Lower lobe of right lung (tissue), 2 donors: ENCODE measurements around the gene CMTM7. TPM values are rescaled to one million over a fixed set of nuclear protein-coding genes. Genes with fewer than 3 reads are reported as not detected.

Source experiments
- ATAC-seq, 2 donors: fragments of 200-7000 bp; cut with Tn5 transposase; one replicate each; pipeline ENCODE4 v1.9.1; 2020 to 2022; ENCODE audit warnings: mild to moderate bottlenecking in 2 of 2, moderate library complexity in 2 of 2
- DNase-seq: peaks from one replicate; pipeline ENCODE4 v3.0.0-alpha.2; 2020
- H3K27ac ChIP-seq: fragments of 200-600 bp; one replicate; pipeline ENCODE4 v1.8.0; 2022
- H3K27me3 ChIP-seq: fragments of 200-600 bp; one replicate; pipeline ENCODE4 v1.8.0; 2022; ENCODE audit warnings: low read depth
- H3K36me3 ChIP-seq: fragments of 200-600 bp; one replicate; pipeline ENCODE4 v1.8.0; 2022; ENCODE audit warnings: mild to moderate bottlenecking
- H3K4me1 ChIP-seq: fragments of 200-600 bp; one replicate; pipeline ENCODE4 v1.8.0; 2022
- H3K4me3 ChIP-seq: fragments of 200-600 bp; one replicate; pipeline ENCODE4 v1.8.0; 2022; ENCODE audit warnings: mild to moderate bottlenecking
- H3K9me3 ChIP-seq: fragments of 200-600 bp; one replicate; pipeline ENCODE4 v1.8.0; 2022
- intact Hi-C: fragments of 100-400 bp; cut with DNase I; formaldehyde crosslinking; loops from one replicate; pipeline ENCODE4 v1.11.0; 2022
- total RNA-seq: library from RNA; stranded (reverse); fragmentation: NEBNext Ultra II Directional; extraction: Animal tissue kit (Norgen Biotek cat#: 25700); gene quantifications from one replicate; pipeline ENCODE4 v1.2.1, GENCODE V29; 2021
- TF ChIP-seq, protein P1 (sequence below): fragments of 200-600 bp; IDR thresholded peaks from one replicate; pipeline ENCODE4 v1.8.0; 2022; ENCODE audit warnings: antibody characterized with exemption, mild to moderate bottlenecking
- donor health status: DM: no; HTN: yes; CAD: no; lungs with severe emphysema.

CMTM7 gene
- total RNA-seq, 1 donor from 2014 or later: 49.9 TPM

DNA sequence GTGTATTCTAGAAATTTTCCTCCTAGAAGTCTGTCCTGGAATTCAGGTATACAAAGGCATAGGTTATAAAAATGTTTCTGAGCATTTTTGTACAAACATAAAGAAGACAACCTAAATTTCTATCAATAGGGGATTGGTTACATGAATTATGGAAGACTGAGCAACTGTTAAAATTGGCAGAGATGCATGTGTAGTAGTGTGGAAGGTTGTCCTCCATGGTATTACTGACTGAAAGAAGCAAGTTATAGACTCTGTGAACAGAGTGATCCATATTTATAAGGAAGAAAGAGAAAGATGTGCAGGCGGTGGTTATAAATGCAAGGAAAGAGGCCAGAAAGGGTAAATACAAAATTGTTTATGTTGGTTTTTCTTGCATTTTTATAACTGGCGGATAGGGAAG lies 38.3 kb upstream of the CMTM7 start:
- DNase-seq: no peak
- intact Hi-C loops: no loop called here
- TF ChIP-seq, protein P1, sequence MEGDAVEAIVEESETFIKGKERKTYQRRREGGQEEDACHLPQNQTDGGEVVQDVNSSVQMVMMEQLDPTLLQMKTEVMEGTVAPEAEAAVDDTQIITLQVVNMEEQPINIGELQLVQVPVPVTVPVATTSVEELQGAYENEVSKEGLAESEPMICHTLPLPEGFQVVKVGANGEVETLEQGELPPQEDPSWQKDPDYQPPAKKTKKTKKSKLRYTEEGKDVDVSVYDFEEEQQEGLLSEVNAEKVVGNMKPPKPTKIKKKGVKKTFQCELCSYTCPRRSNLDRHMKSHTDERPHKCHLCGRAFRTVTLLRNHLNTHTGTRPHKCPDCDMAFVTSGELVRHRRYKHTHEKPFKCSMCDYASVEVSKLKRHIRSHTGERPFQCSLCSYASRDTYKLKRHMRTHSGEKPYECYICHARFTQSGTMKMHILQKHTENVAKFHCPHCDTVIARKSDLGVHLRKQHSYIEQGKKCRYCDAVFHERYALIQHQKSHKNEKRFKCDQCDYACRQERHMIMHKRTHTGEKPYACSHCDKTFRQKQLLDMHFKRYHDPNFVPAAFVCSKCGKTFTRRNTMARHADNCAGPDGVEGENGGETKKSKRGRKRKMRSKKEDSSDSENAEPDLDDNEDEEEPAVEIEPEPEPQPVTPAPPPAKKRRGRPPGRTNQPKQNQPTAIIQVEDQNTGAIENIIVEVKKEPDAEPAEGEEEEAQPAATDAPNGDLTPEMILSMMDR: no peak
- Histone ChIP-seq H3K4me3 (no peak overlapping the region), H3K27ac (no peak overlapping the region), H3K27me3 (no peaks in the 10 kb centered on the region), H3K9me3 (no peaks in the 10 kb centered on the region), H3K4me1 (peaks cover 8% of the 10 kb centered on the region), H3K36me3 (no peaks in the 10 kb centered on the region)
- ATAC-seq: no peak

DNA sequence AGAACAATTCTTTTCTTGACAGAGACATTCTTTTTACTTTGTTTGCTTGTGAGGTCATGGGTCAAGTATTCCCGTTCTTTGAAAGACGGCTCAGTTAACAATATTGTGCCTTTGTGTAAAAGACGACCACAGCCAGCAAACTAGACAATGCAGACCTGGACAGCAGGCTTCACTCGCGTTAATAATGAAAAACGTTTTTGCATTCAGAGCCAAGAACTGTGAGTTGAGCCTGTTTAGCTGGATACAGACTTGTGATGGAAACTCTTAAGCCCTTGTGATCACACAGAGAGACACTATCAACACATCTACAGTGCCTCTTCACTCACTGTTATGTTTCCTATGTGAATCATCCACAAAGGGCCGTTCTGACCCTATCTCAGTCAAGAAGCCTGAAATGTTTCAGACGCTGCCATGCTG lies 37.3 kb upstream of the CMTM7 start:
- no peak overlapping the region for H3K4me3 ChIP-seq

DNA sequence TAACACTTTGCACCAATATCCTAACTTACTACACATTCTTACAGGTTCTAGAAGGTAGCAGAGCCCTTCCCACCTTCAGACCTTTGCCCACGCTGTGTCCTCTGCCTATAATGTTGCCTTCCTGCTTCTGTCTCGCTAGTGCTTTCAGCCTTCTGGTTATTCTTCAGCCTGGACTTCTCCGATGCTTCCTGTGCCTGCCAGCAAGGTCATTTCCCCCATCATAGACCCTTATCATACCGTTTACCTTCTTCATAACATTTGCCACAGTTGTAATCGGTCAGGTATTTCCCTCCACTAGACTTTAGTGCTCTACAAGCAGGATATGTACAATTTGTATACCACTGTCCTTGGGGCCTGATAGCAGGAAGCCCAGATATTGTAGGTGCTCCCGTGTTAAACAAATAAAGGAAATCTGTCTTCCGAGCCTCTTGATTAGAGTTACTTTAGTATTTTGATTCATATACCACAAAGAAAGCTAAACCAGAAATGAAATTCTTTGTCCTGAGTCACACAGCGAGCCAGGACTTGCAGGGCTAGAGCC lies 35.8 kb upstream of the CMTM7 start:
- peaks cover 8% of the 10 kb centered on the region for H3K4me1 ChIP-seq
- H3K27ac ChIP-seq: no peak overlapping the region

More for the DNA sequence above, 37.3 kb upstream of the CMTM7 start:
- intact Hi-C loops: no loop called here
- TF ChIP-seq, protein P1: no peak
- Histone ChIP-seq H3K36me3 (peaks cover under 1% of the 10 kb centered on the region), H3K4me1 (peaks cover 8% of the 10 kb centered on the region), H3K27me3 (no peaks in the 10 kb centered on the region), H3K9me3 (no peaks in the 10 kb centered on the region), H3K27ac (no peak overlapping the region)
- ATAC-seq: peak in 1 of 2 donors; percentile 32
- no peak for DNase-seq

DNA sequence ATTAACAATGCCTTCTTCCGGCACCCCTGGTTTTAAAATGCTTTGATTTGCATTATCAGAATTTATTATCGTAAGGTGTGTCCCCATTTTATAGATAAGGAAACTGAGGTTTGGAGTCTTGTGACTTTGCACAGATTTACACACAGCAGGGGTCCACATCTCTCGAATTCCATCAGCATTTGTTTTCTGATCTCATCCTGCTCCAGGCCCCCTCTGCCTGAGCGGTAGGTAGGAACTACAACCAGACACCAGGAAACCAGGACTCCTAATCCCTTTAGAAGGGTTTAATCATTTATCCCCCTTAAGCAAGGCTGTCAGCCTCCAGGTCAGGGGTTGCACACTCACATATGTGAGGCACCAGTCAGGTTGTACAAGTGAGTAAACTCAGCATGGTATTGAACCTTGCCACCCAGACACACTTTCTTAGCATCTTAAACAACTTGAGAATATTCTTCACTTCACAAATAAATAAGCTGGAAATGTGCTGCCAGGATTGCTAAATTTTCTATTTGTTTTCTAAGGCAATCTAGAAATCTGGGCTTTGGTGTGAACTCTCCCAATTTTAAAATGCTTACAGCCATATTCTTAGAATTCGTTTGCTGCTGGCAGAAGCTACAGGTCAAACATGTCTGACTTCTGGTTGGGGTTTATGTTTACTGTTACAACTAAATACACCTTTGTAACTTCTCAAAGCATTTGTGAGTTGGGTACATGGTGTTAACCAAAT lies 31.7 kb upstream of the CMTM7 start:
- TF ChIP-seq, protein P1: no peak
- H3K27ac ChIP-seq: no peak overlapping the region
- no peak overlapping the region for H3K4me3 ChIP-seq
- H3K27me3 ChIP-seq: no peaks in the 10 kb centered on the region
- DNase-seq (no peak), ATAC-seq (no peak)
- no peaks in the 10 kb centered on the region for H3K9me3 ChIP-seq
- intact Hi-C loops: no loop called here
- peaks cover 9% of the 10 kb centered on the region for H3K36me3 ChIP-seq
- H3K4me1 ChIP-seq: no peaks in the 10 kb centered on the region

More for the DNA sequence above, 35.8 kb upstream of the CMTM7 start:
- Histone ChIP-seq H3K27me3 (no peaks in the 10 kb centered on the region), H3K4me3 (no peak overlapping the region), H3K36me3 (peaks cover 9% of the 10 kb centered on the region), H3K9me3 (no peaks in the 10 kb centered on the region)
- no peak for DNase-seq
- TF ChIP-seq, protein P1: no peak
- ATAC-seq: no peak
- intact Hi-C loops: no loop called here

DNA sequence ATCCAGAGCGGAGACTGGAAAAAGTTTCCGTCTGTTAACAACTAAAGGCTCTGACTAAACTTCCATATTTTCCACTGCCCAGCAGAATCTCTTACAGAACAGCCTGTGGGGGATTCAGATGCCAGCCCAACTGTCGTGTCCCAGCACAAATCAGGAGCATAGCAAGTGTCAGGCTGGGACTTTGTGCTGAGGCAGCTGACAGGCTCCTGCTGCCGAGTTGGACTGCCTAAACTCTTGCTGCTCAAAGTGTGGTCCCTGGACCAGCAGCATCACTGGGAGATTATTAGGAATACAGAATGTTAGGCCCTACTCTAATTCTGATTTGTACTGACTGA lies 31.2 kb upstream of the CMTM7 start:
- H3K27ac ChIP-seq: no peak overlapping the region
- H3K4me1 ChIP-seq: no peaks in the 10 kb centered on the region
- H3K36me3 ChIP-seq: peaks cover 9% of the 10 kb centered on the region
- TF ChIP-seq, protein P1: no peak
- no peak for DNase-seq
- intact Hi-C loops: no loop called here
- H3K27me3 ChIP-seq: no peaks in the 10 kb centered on the region
- no peak for ATAC-seq
- no peak overlapping the region for H3K4me3 ChIP-seq
- no peaks in the 10 kb centered on the region for H3K9me3 ChIP-seq
